ENCODE measurements around the gene GDPD5.

- no peak for TF ChIP-seq KAT7 (CRISPR knock-in tag; IDR thresholded peaks at IDR 0.05; ENCODE audit: borderline replicate concordance)
- no peak for TF ChIP-seq CTCF (IDR thresholded peaks at IDR 0.05)
- TF ChIP-seq ATF2 (CRISPR knock-in tag; IDR thresholded peaks at IDR 0.05; ENCODE audit: borderline replicate concordance, low read depth) = no peak
- no peak for TF ChIP-seq TEAD4 (CRISPR knock-in tag; IDR thresholded peaks at IDR 0.05)
- no peak for TF ChIP-seq STAT6 (CRISPR knock-in tag; conservative IDR thresholded peaks at IDR 0.05; ENCODE audit: low read depth)
- TF ChIP-seq ZNF232 (CRISPR knock-in tag; IDR thresholded peaks at IDR 0.05) = no peak
These were observed 5.6 kb upstream of the GDPD5 start for GRCh38 chr11:75531325-75531724.
